GM21619 (cell line): Measurements from ENCODE around the gene SPATA9.
"Not testable (repeated sequence)": the region's sequence is repeated elsewhere in the genome, so short reads cannot be mapped to it uniquely, and the experiment has no call there.

ENCODE experiments used
- ATAC-seq: cut with Tn5 transposase; IDR thresholded peaks from one replicate; pipeline ENCODE4 v1.9.1; 2021; ENCODE audit not compliant: unreplicated experiment

Gene SPATA9

DNA sequence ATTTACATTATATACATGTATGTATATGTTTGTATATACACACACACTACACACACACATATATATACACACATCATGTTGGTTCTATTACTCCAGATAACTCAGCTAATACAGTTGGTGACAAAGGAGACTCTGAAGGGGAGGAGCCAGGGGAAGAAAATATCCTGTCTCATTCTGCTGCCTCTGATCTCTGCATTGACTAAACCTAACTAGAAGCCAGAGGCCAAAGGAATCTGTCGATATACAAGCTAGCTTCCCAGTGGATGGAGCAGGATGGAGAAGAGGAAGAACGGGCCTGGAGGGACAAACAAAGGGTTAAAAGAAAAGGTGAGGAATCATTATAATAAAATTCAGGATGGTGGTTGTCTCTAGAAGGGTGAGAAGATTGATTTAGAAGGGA is 34.6 kb upstream of the SPATA9 start:
- no peak for ATAC-seq

- ATAC-seq, result no peak
Observed at GRCh38 chr5:95715799-95716461, 33.1 kb upstream of the SPATA9 start.

- ATAC-seq, result no peak
Observed at GRCh38 chr5:95713960-95714710, 31.3 kb upstream of the SPATA9 start.

DNA sequence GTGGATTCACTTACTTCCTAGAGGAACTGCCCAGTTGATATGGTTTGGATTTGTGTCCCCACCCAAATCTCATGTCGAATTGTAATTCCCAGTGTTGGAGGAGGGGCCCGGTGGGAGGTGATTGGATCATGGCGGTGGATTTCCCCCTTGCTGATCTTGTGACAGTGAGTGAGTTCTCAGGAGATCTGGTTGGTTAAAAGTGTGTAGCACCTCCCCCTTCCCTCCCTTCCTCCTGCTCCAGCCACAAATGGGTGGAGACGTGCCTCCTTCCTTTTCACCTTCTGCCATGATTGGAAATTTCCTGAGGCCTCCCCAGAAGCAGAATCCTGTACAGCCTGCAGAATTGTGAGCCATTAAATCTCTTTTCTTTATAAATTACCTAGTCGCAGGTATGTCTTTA is 30.5 kb upstream of the SPATA9 start:
- ATAC-seq, result not testable (repeated sequence)

- no peak for ATAC-seq
Observed at GRCh38 chr5:95712347-95712958, 29.7 kb upstream of the SPATA9 start.

DNA sequence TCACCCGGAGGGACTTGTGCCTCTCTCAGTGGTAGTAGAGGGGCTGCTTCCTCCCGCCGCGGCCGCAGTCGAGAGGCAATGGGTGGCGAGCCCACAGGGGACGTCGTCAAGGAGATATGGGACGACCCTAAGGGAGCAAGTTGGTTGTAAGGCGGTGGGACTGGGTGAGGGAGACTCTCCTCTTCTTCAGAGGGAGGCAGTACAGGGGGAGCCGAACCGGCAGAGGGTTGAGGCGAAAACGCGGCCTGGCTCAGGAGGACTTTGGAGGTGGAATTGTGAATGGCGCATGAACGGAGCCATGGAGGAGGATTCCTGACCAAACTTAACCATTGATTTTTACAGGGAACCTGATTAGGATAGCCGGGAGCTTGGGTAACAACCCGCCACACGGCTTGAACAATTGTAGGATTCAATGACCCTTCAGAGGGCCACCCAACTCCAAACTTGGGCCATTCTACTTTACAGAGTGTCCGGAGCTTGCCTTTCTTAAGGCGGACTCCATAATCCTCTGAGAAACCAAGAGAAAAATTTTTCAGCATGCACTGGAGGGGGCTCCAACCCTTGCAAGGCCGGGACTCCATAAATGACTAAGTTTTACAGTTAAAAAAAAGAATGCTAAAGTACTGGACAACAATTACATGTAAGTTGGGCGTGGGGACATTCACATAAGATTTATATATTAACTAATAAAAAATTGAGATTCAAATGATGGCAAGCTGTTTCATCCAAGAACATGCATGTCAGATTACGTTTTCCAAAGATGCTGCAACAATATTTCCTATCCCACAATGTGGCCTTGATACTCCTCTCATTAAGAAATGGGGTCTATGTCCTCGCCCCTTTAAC is 28.9 kb upstream of the SPATA9 start:
- ATAC-seq, result no peak

- ATAC-seq, result not testable (repeated sequence)
Observed at GRCh38 chr5:95710651-95711500, 28.1 kb upstream of the SPATA9 start.

DNA sequence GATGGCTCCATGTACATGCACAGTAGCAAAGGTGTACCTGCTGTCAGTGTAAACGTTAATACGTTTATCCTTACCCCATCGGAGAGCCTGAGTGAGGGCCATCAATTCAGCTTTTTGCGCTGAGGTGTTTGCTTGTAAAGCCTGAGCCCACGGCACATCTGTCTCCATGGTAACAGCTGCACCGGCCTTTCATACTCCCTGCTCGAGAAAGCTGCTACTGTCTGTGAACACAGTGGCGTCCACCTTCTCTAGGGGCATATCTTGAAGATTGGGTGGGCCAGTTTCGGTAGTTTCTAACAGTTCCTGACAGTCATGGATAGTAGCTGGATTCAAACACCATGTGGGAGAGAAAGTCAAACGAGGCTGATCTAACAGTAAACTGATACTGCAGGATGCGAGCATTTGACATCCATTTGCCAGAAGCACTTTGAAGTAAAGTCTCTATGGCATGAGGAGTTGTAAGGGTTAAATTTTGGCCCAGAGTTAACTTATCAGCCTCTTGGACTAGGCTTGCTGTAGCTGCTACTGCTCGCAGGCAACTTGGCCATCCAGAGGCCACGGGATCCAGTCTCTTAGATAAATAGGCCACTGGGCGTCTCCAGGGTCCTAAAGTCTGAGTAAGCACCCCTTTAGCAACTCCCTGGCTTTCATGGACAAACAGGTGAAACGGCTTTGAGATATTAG is 27.3 kb upstream of the SPATA9 start:
- ATAC-seq, result no peak

- no peak for ATAC-seq
Observed at GRCh38 chr5:95708876-95709275, 26.1 kb upstream of the SPATA9 start.

DNA sequence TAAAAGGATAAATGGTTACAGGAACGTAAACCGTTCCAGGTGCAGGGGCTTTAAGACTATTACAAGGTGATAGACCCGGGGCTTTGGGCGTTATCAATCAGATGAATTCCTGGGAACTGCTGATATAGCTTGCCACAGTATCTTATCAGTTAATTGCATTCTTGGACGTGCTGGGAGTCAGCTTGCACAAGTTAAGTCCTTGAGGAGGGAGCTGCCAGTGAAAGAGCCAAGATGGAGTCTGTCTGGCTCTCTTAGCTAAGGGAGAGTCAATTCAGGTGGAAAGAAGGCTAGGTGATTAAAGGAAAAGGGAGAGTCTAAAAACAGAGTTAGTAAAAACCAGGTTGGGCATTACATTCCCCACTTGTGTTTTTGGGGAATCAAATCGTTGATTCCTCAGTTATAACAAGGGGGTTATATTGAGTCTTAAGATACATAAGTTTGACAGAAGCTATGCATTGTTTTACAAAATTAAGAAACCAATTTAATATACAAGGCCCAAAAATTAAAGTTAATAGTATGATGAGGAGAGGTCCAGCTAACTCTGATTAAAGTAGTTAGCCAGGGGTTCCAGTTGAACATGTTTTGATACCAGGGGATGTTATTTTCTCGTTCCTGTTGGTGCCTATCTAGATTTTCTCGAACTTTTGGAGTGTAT is 24.9 kb upstream of the SPATA9 start:
- ATAC-seq, result not testable (repeated sequence)

GRCh38 chr5:95707055-95707454 is 24.3 kb upstream of the SPATA9 start:
- no peak for ATAC-seq

- not testable (repeated sequence) for ATAC-seq
Observed at GRCh38 chr5:95706196-95706595, 23.4 kb upstream of the SPATA9 start.

GRCh38 chr5:95704150-95704549 is 21.4 kb upstream of the SPATA9 start:
- ATAC-seq, result no peak

- no peak for ATAC-seq
Observed at GRCh38 chr5:95701074-95701473, 18.3 kb upstream of the SPATA9 start.

GRCh38 chr5:95699337-95699736 is 16.5 kb upstream of the SPATA9 start:
- ATAC-seq, result no peak

DNA sequence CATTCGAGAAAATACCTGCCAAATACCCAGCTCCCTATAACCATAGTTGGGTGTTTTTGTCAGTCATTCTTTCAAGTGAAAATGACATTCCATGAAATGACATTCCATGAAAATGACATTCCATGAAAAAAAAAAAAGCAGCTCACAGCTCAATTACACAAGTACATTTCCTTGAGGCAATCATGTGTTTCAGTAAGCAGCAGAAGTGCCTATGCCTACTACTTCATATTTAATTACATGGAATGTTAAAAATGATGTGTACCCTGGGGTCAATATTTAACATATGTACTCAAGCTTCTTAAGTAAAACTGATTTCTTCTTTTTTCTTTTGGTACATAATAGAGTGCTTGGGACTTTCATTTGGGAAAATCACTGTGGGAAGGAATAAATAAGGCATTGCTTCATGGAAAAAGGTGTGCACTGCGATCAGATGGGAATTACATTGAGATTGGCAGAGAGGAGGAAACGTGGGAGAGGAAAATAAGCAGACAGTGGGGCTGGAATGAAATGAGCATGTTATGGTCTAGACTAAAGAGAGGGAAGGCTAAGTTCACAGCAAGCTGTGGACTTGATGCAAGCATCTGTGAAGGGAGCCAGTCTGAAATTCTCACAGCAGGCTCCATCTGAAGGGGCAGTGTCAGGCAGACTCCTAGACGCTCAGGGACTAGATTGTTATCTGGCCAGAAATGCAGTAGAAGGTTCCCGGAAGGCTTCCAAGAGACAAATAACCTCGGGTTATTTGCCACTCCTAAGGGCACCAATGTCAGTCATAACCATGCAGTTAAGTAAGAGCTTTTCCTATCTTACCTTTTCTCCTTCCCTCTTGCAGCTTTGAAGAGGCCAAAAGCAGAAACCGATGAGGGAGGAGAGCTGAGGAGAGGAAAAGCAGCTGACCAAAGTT is 15.2 kb upstream of the SPATA9 start:
- ATAC-seq, result no peak

DNA sequence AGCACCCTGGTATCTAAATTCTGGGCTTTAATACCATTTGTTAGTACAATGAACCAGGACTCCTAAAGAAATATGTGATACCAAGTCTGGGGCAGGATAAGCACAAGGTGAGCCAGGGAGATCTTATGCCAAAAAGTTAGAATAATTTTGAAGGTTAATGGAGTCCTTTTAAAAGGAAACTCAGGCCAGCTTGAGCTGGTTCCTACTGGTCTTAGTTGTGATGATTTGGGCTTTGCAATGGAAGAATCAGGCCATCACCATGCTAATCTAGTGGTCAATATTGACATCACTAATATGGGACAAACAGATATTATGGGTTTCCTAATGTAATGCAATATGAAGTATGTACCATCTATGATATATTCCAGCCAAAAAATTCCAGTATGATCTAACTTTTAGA is 7.5 kb upstream of the SPATA9 start:
- ATAC-seq, result no peak

DNA sequence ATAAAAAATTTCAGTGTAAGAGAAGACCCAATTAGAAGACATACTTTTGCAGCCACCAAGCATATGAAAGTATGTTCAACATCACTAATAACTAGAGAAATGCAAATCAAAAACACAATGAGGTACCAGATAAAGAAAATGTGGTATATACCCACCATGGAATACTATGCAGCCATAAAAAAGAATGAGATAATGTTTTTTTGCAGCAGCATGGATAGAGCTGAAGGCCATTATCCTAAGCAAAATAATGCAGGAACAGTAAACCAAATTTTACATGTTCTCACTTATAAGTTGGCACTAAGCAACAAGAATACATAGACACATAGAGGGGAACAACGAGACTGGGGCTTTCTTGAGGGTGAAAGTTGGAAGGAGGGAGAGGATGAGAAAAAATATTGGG is 6.9 kb upstream of the SPATA9 start:
- no peak for ATAC-seq
